ENCODE results near the gene CMTM1.

Gene CMTM1

DNA sequence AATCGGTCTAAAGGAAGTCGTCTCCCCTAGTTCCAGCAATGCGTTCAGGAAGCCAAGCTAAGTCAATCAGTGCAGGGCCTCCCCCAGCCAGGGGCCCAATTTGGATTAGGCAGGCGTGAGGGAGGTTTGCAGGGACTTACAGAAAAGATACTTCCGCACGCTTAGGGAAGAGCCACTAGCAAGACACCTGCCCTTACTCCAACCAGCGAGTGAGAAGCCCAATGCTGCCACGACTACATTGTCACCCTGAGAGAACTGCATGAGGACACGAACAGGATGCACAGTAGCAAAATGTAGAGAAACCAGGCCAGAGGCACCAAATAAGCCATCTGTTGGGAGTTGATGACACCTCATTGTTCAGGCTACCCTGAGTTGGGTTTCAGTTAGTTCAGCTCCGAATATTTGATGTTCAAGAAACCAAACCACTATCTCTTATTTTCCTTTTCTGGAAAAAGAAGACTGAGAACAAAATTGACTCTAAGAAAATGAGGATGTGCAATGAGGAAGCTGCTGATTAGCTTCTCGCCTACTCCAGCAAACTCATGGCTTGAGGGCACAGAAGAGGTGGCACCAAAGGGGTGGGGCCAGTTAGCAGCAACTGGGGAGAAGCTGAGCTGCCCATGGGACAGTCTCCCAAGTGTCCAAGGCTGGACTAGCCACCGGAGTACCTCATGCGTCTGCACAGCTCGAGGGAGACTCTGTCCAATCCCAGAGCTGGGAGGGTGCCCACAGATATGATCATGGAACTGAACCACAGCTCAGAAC is 45.7 kb upstream of the CMTM1 start:
- POLR2A ChIA-PET: no interaction called here
- no peak for TF ChIP-seq CTCF (IDR thresholded peaks at IDR 0.05; ENCODE audit: control extremely low read depth, extremely low read depth, low read depth, missing control alignments)
- CTCF ChIA-PET: interaction anchor here (0.8 to 5.3 kb wide), 6 partner anchors 12 to 130 kb away, joined by 3 to 23 read pairs (median 4); no protein-coding TSS in a partner anchor
- no peak for DNase-seq (ENCODE audit: extremely low spot score)

DNA sequence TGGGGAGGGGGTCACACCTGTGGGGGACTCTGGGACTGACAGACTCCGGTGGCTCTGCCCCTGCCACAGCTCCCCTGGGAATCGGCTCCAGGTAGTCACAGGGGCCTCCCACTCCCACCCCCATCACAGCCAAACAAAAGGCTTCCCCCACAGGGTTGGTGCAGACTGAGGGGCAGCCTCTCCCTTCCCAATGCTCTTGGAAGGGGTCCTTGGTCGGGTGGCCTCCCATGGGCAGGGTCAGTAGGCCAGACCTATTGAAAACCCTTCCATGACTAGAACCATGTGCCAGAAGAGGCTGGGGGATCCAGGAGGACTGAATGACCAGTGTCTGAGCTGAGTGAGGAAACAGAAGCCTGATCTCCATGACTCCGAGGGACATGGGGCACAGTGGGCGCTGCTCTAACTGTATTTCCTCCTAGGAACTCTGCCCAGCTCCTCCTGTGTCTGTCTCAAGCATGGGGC is 45.0 kb upstream of the CMTM1 start:
- POLR2A ChIA-PET: no interaction called here
- no peak for DNase-seq (ENCODE audit: extremely low spot score)
- CTCF ChIA-PET: interaction anchor here (0.8 to 5.3 kb wide), 9 partner anchors 13 to 130 kb away, joined by 3 to 23 read pairs (median 5); partner anchors contain the start of gene CKLF
- no peak for TF ChIP-seq CTCF (IDR thresholded peaks at IDR 0.05; ENCODE audit: control extremely low read depth, extremely low read depth, low read depth, missing control alignments)

DNA sequence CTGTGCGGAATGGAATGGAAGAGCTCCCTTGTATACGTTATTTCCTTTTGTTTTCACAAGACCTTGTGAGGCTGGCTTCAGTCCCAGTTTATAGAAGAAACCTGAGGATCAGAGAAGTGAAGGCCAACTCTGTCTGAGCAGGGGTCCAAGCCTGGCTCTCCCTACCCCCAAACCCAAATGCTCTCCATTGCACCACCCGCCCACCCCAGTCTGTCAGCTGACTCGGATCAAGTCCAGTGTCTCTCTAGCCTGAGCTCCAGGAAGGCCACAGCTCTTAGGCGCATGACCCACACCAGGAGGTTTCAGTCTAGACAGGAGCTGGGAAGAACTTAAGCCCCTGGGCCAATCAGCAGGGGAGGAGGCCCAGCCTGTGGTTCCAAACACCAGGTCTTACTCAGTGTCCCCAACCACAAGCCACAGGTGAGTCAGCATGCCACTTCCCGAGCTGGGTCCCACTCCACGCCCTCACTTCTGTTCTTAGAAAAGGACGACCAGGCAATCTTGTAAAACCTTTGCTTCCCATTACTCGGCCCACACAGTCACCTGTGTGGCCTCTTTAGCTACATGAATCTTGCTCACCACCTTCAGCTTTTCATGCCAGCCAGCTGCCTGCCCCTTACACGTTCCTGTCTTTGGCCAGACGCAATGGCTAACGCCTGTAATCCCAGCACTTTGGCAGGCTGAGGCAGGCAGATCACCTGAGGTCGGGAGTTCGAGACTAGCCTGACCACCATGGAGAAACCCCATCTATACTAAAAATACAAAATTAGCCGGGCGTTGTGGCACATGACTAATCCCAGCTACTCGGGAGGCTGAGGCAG is 44.1 kb upstream of the CMTM1 start:
- TF ChIP-seq CTCF (IDR thresholded peaks at IDR 0.05; ENCODE audit: control extremely low read depth, extremely low read depth, low read depth, missing control alignments): no peak
- ChIA-PET POLR2A (interaction anchor here (0.5 to 0.8 kb wide), 3 partner anchors 17 to 26 kb away, joined by 3 read pairs; no protein-coding TSS in a partner anchor), CTCF (interaction anchor here (0.8 to 5.3 kb wide), 11 partner anchors 9 to 115 kb away, joined by 3 to 23 read pairs (median 5); partner anchors contain the start of genes CKLF and CMTM3)
- peak; percentile 60 for DNase-seq (ENCODE audit: extremely low spot score)

GRCh38 chr16:66522816-66523590 is 43.2 kb upstream of the CMTM1 start:
- ChIA-PET CTCF (interaction anchor here (0.8 to 5.3 kb wide), 13 partner anchors 7 to 118 kb away, joined by 3 to 23 read pairs (median 5); partner anchors contain the start of genes CKLF and CMTM3), POLR2A (no interaction called here)
- DNase-seq (ENCODE audit: extremely low spot score): no peak
- TF ChIP-seq CTCF (IDR thresholded peaks at IDR 0.05; ENCODE audit: control extremely low read depth, extremely low read depth, low read depth, missing control alignments): no peak

DNA sequence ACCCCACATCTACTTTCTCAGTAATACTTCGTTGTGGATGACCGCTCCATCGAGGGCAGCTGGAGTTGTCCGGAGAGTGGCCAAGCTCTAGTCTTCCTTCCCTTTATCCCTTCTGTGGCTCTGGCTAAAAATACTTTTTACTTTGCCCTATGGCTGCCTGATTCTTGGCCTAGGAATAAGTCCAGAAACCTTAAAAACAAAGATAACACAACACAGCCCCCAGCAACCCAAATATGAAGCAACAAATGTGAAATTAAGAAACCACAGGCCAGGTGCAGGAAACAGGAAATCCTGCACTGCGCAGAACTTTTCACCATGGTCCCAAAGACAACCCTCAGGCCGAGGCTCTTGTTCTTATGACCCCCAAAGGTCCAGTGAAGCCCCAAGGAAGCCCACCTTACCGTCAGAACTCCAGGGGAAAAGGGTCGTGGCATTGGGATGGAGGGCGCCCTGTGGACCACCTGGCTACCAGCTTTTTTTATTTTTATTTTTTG is 42.3 kb upstream of the CMTM1 start:
- TF ChIP-seq CTCF (IDR thresholded peaks at IDR 0.05; ENCODE audit: control extremely low read depth, extremely low read depth, low read depth, missing control alignments): no peak
- POLR2A ChIA-PET: no interaction called here
- CTCF ChIA-PET: interaction anchor here (0.9 to 5.3 kb wide), 13 partner anchors 8 to 119 kb away, joined by 3 to 23 read pairs (median 4); partner anchors contain the start of genes CKLF and CMTM3
- peak; percentile 40 for DNase-seq (ENCODE audit: extremely low spot score)

Measured in GM10248 (cell line).